ENCODE data around the gene SPAG7.
A peak's percentile ranks its signal among the peaks of the same experiment; 100 is the strongest.

The SPAG7 gene

GRCh38 chr17:4974115-4974670, 6.6 kb upstream of the SPAG7 start:
- DNase-seq (ENCODE audit: low spot score): no peak

- no peak for DNase-seq (ENCODE audit: low spot score)
Measured at GRCh38 chr17:4973256-4974114, 5.9 kb upstream of the SPAG7 start.

GRCh38 chr17:4972752-4973151, 5.1 kb upstream of the SPAG7 start:
- DNase-seq (ENCODE audit: low spot score): no peak

GRCh38 chr17:4972322-4972721, 4.7 kb upstream of the SPAG7 start:
- no peak for DNase-seq (ENCODE audit: low spot score)

- DNase-seq (ENCODE audit: low spot score): no peak
Measured at GRCh38 chr17:4971826-4972225, 4.2 kb upstream of the SPAG7 start.

GRCh38 chr17:4970273-4970672, 2.7 kb upstream of the SPAG7 start:
- no peak for DNase-seq (ENCODE audit: low spot score)

GRCh38 chr17:4969551-4970173, 2.0 kb upstream of the SPAG7 start:
- DNase-seq (ENCODE audit: low spot score): peak; percentile 27

GRCh38 chr17:4969047-4969550, 1.5 kb upstream of the SPAG7 start:
- peak; percentile 88 for DNase-seq (ENCODE audit: low spot score)

- peak; percentile 86 for DNase-seq (ENCODE audit: low spot score)
Measured at GRCh38 chr17:4968486-4969046, 949 bp upstream of the SPAG7 start.

- peak; percentile 100 for DNase-seq (ENCODE audit: low spot score)
Measured at GRCh38 chr17:4966844-4967538, 626 bp downstream of the SPAG7 start.

- no peak for DNase-seq (ENCODE audit: low spot score)
Measured at GRCh38 chr17:4965311-4965986, 2.2 kb downstream of the SPAG7 start.

GRCh38 chr17:4960279-4960922, 7.2 kb downstream of the SPAG7 start:
- DNase-seq (ENCODE audit: low spot score): no peak

- DNase-seq (ENCODE audit: low spot score): no peak
Measured at GRCh38 chr17:4959261-4959965, 8.2 kb downstream of the SPAG7 start.

- no peak for DNase-seq (ENCODE audit: low spot score)
Measured at GRCh38 chr17:4958102-4958501, 9.5 kb downstream of the SPAG7 start.

- DNase-seq (ENCODE audit: low spot score): no peak
Measured at GRCh38 chr17:4956493-4957061, 11.0 kb downstream of the SPAG7 start.

- no peak for DNase-seq (ENCODE audit: low spot score)
Measured at GRCh38 chr17:4955091-4955490, 12.5 kb downstream of the SPAG7 start.

- peak; percentile 88 for DNase-seq (ENCODE audit: low spot score)
Measured at GRCh38 chr17:4953451-4953961, 14.1 kb downstream of the SPAG7 start.

GRCh38 chr17:4951486-4951885, 16.1 kb downstream of the SPAG7 start:
- DNase-seq (ENCODE audit: low spot score): no peak

GRCh38 chr17:4950746-4951204, 16.8 kb downstream of the SPAG7 start, which contains the start of gene ENO3:
TSS of gene ENO3 (plus strand) at chr17:4951119. CDS start at chr17:4951830, 711 bp downstream.
- DNase-seq (ENCODE audit: low spot score): no peak
